B cell (primary cell): ENCODE results near the gene MYOM3.

ENCODE experiments used
- CTCF ChIP-seq: fragments of 200-600 bp; IDR thresholded peaks from one replicate; pipeline ENCODE4 v1.8.0; 2022; ENCODE audit warnings: antibody characterized with exemption, mild to moderate bottlenecking
- EZH2 ChIP-seq: IDR thresholded peaks from 2 replicates; pipeline ENCODE4 v1.6.1; 2012; ENCODE audit warnings: borderline replicate concordance, low read depth, mild to moderate bottlenecking, moderate library complexity, low read length; ENCODE audit not compliant: insufficient read depth, poor library complexity, severe bottlenecking

- TF ChIP-seq EZH2 = no peak
- TF ChIP-seq CTCF = no peak
These were observed 35.9 kb upstream of the MYOM3 start for GRCh38 chr1:24147816-24148215.
